NT2/D1 (cell line): ENCODE measurements around the gene MLNR.

Source experiments
- SUZ12 ChIP-seq: IDR thresholded peaks from 2 replicates; pipeline ENCODE4 v1.6.1; 2011; ENCODE audit not compliant: insufficient read length, insufficient read depth; ENCODE audit errors: extremely low read depth
- YY1 ChIP-seq: IDR thresholded peaks from 2 replicates; pipeline ENCODE4 v1.6.1; 2011; ENCODE audit not compliant: insufficient read length, insufficient read depth
- ZNF274 ChIP-seq: IDR thresholded peaks from 2 replicates; pipeline ENCODE4 v1.6.1; 2011; ENCODE audit warnings: mild to moderate bottlenecking, low read depth, low read length

DNA sequence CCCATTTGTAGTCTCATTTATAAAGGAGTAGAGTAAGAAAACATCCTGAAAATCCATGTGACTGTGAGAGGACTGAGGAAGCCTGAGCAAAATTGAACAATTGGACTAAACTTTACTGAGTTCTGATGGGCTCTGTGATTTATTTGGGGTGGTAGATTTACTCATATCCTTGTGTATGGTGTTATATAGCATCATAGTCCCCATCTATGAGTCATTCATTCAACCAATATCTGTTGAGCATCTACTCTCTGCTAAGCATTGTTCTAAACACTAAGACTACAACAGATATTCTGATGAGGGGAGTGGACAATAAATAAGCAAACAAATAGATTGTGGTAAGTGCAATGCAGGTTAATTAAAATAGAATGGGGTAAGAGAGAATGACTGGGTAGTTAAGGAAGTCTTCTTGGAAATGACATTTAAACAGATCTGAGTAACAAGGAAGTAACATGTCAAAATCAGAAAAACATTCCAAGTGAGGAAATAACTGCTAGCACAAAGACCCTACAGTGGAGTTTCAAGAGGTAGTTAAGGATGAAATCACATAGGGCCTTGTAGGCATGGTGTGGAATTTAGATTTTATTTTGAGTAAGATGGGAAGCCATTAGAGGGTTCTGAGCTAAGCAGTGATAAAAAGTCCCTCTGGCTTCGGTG is 36.3 kb upstream of the MLNR start:
- TF ChIP-seq ZNF274 = no peak
- no peak for TF ChIP-seq YY1
- TF ChIP-seq SUZ12 = no peak
